A549 treated with DMSO at 1 μM for 4 hours (cell line): ENCODE measurements around the gene FPGT. TPM values are rescaled to one million over a fixed set of nuclear protein-coding genes. Genes with fewer than 3 reads are reported as not detected.

Source experiments
- total RNA-seq: library from RNA; stranded (reverse); fragments of 200-300 nt; extraction: Qiagen RNA extraction; gene quantifications from 5 replicates; pipeline ENCODE4 v1.2.3, GENCODE V29; 2022; ENCODE audit warnings: low read depth

FPGT gene
- 6.5 to 8.9 TPM (median 8.2 TPM) in 5 replicates for total RNA-seq

DNA sequence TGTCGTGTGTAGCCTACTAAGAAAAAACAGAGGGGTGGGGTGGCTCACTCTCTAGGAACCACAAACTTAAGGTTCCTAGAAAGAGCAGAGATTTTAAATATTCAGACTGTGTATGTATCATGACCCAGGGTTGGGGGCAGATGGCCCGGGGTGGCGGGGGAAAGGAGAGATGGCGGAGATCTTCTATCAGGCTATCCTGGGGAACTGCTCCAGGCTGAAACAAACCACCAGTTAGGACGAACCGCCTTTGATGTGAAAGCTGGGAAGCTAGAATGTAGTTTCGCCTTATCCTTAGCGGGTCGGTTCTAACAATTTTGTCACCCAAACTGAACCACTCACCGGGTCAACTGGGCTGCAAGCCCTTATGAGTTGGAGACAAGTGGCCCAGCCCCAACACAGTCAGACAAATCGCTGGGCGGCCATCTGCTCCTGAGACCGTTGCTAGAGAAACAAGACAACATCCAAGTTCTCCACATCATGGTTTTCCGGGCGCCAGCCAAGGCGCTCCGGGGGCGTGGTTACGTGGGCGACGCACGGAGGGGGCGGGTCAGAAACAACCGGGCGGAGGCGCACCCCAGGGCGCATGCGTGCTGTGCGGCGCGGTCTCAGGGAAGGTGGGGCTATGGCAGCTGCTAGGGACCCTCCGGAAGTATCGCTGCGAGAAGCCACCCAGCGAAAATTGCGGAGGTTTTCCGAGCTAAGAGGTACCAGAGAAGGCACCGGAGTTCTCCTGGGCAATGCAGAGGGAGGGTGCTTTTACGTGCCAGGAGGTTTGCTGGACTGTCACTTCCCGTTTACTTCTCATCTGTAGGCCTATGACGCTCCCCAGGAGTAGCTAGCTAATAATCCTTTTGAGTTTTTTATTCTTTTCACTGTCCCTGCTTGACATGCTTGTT lies at the start of gene FPGT, which contains the start of gene LRRIQ3:
FPGT (plus strand) TSS at position 586 of the 896 bp plus-strand sequence; CDS start at position 623, 37 bp downstream.
LRRIQ3 (minus strand) TSS at position 520 of the 896 bp plus-strand sequence. CDS start 14,492 bp downstream, outside the sequence.

DNA sequence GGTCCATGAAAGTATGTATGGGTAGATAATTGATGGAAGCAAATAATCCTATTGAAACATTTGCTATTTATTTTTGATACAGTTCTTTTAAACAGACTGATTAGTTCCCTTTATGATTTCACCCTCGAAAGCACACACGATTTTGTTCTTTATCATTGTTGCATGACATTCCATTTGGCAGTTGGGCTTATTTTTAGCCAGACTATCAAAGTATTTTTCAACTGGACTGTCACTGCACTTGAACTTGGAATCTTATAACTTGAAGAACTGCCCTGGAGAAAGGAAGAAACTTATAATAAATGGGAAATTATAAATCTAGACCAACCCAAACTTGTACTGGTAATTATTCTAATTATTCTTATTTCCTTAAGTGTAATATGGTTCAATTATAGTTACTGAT lies 37.1 kb downstream of the FPGT start, which contains the start of gene TNNI3K:
TNNI3K (plus strand) TSS at position 235 of the 400 bp plus-strand sequence; CDS start at position 300, 65 bp downstream.

Other genes starting within 250 kb of the FPGT start
- 0.54 to 0.98 TPM (median 0.82 TPM) in 5 replicates for gene LRRIQ3, start 66 bp upstream of the FPGT start, total RNA-seq
- gene TNNI3K, start 37.1 kb downstream of the FPGT start, total RNA-seq = not detected in 5 replicates